Measurements from ENCODE around the gene CFAP74.

- TF ChIP-seq CTCF (IDR thresholded peaks at IDR 0.05) (peak in 1 of 4 donors; percentile 1), POLR2A (IDR thresholded peaks at IDR 0.05) (no peak)
Measured at GRCh38 chr1:1919304-1920056, 84.1 kb downstream of the CFAP74 start.
